Ishikawa (cell line): Measurements from ENCODE around the gene SF3B6.

Source experiments
- CEBPB ChIP-seq: IDR thresholded peaks from 2 replicates; pipeline ENCODE4 v1.6.1; 2012
- CREB1 ChIP-seq: IDR thresholded peaks from 2 replicates; pipeline ENCODE4 v1.6.1; 2012; ENCODE audit warnings: low read depth
- EGR1 ChIP-seq: IDR thresholded peaks from 2 replicates; pipeline ENCODE4 v1.6.1; 2012
- EP300 ChIP-seq: IDR thresholded peaks from 2 replicates; pipeline ENCODE4 v1.6.1; 2012; ENCODE audit warnings: borderline replicate concordance
- FOXM1 ChIP-seq: IDR thresholded peaks from 2 replicates; pipeline ENCODE4 v1.6.1; 2012; ENCODE audit warnings: low read depth, borderline replicate concordance
- MAX ChIP-seq: IDR thresholded peaks from 2 replicates; pipeline ENCODE4 v1.6.1; 2012
- NFIC ChIP-seq: IDR thresholded peaks from 2 replicates; pipeline ENCODE4 v1.6.1; 2012
- RAD21 ChIP-seq: IDR thresholded peaks from 2 replicates; pipeline ENCODE4 v1.6.1; 2012; ENCODE audit warnings: low read depth
- REST ChIP-seq: IDR thresholded peaks from 2 replicates; pipeline ENCODE4 v1.6.1; 2012; ENCODE audit warnings: low read depth, mild to moderate bottlenecking
- TAF1 ChIP-seq: IDR thresholded peaks from 2 replicates; pipeline ENCODE4 v1.6.1; 2012; ENCODE audit warnings: low read depth, mild to moderate bottlenecking
- ZBTB7A ChIP-seq: IDR thresholded peaks from 2 replicates; pipeline ENCODE4 v1.6.1; 2012; ENCODE audit warnings: low read depth

- TF ChIP-seq EGR1 (no peak), ZBTB7A (no peak), CEBPB (no peak), CREB1 (no peak), RAD21 (no peak), NFIC (no peak), FOXM1 (no peak), TAF1 (no peak), EP300 (no peak), REST (no peak), MAX (no peak)
Observed at GRCh38 chr2:24075259-24075658, 867 bp downstream of the SF3B6 start.
